Hepatocyte (in vitro differentiated cells): ENCODE measurements around the gene STK17B. TPM values are rescaled to one million over a fixed set of nuclear protein-coding genes. Genes with fewer than 3 reads are reported as not detected.

Experiments used
- DNase-seq: peaks from one replicate; pipeline ENCODE4 v3.0.0-alpha.2; 2016; ENCODE audit warnings: low spot score
- H2AFZ ChIP-seq: fragments of 200-600 bp; sonication (generic); 2 replicates; pipeline ENCODE4 v1.6.0; 2016; ENCODE audit warnings: antibody characterized with exemption, mild to moderate bottlenecking
- H3K27ac ChIP-seq: fragments of 200-600 bp; sonication (generic); 2 replicates; pipeline ENCODE4 v1.5.1; 2016; ENCODE audit warnings: mild to moderate bottlenecking
- H3K27me3 ChIP-seq: fragments of 200-600 bp; sonication (generic); 2 replicates; pipeline ENCODE4 v1.6.1; 2016
- H3K36me3 ChIP-seq: fragments of 200-600 bp; sonication (generic); replicated peaks from 2 replicates; pipeline ENCODE4 v1.5.1; 2016; ENCODE audit warnings: low read depth; ENCODE audit not compliant: insufficient read depth
- H3K4me1 ChIP-seq: fragments of 200-600 bp; sonication (generic); 2 replicates; pipeline ENCODE4 v1.5.1; 2016; ENCODE audit warnings: mild to moderate bottlenecking, moderate library complexity; ENCODE audit not compliant: insufficient read depth
- H3K4me2 ChIP-seq: fragments of 200-600 bp; sonication (generic); 2 replicates; pipeline ENCODE4 v1.6.0; 2016
- H3K4me3 ChIP-seq: fragments of 200-600 bp; sonication (generic); 2 replicates; pipeline ENCODE4 v1.5.1; 2016; ENCODE audit warnings: mild to moderate bottlenecking
- H3K79me2 ChIP-seq: fragments of 200-600 bp; sonication (generic); 2 replicates; pipeline ENCODE4 v1.6.0; 2017; ENCODE audit warnings: mild to moderate bottlenecking
- H3K9me2 ChIP-seq: fragments of 200-600 bp; sonication (generic); replicated peaks from 2 replicates; pipeline ENCODE4 v1.6.0; 2017; ENCODE audit warnings: mild to moderate bottlenecking; ENCODE audit not compliant: insufficient read depth
- H3K9me3 ChIP-seq: fragments of 200-600 bp; sonication (generic); 2 replicates; pipeline ENCODE4 v1.5.1; 2016; ENCODE audit warnings: low read depth, mild to moderate bottlenecking
- H4K20me1 ChIP-seq: fragments of 200-600 bp; sonication (generic); 2 replicates; pipeline ENCODE4 v1.6.0; 2016; ENCODE audit warnings: mild to moderate bottlenecking; ENCODE audit not compliant: insufficient read depth, poor library complexity, severe bottlenecking
- EZH2 ChIP-seq: fragments of 200-600 bp; sonication (generic); IDR thresholded peaks from 2 replicates; pipeline ENCODE4 v1.6.1; 2016; ENCODE audit warnings: antibody characterized with exemption, mild to moderate bottlenecking, borderline replicate concordance
- EZH2phosphoT487 ChIP-seq: fragments of 200-600 bp; sonication (generic); IDR thresholded peaks from one replicate; pipeline ENCODE4 v1.6.1; 2018; ENCODE audit warnings: antibody characterized with exemption, mild to moderate bottlenecking, low read depth, moderate library complexity; ENCODE audit not compliant: unreplicated experiment, severe bottlenecking
- WGBS: methylation state at CpG from one replicate; pipeline ENCODE4 v1.1.6; 2016; ENCODE audit warnings: low lambda C conversion rate; ENCODE audit errors: missing lambda C conversion rate; 5-methylcytosine and 5-hydroxymethylcytosine counted together
- polyA plus RNA-seq: library from polyadenylated mRNA; unstranded; fragments of >200 nt; fragmentation: Nextera tagmentation; extraction: Ambion mirVana; gene quantifications from 2 replicates; pipeline ENCODE4 v1.2.1, GENCODE V29; 2016
- total RNA-seq: library from RNA; depleted of rRNA; stranded (reverse); fragments of >200 nt; gene quantifications from 2 replicates; pipeline ENCODE4 v1.2.3, GENCODE V29; 2014
- TF ChIP-seq, protein P1 (sequence below): fragments of 200-600 bp; sonication (generic); IDR thresholded peaks from 2 replicates; pipeline ENCODE4 v1.5.1; 2016; ENCODE audit warnings: antibody characterized with exemption, mild to moderate bottlenecking; ENCODE audit not compliant: poor library complexity

Gene STK17B
- total and polyA plus RNA-seq, 2 experiments from 2014 or later = 6.4 to 45.5 TPM

DNA sequence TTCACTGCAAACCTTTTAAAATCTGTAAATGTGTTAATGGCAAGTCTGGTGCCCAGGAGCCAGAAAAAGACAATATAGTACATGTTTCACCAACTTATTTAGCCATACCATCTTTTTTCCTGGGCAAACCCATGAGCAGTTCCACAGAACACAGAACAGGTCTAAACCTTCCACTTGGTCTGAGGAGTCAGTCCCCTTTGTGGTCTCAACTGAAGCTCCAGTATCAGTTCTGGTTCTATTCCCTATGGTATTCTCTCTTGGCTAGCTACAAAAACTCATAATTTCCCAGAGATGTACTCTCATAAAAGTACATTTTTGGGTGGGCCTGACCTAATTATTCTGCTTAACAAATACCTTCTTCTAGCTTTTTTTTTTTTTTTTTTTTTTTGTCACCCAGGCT is 31.2 kb downstream of the STK17B start:
- peaks cover 5% of the 10 kb centered on the region for H3K9me3 ChIP-seq
- H4K20me1 ChIP-seq = no peaks in the 10 kb centered on the region
- H3K4me3 ChIP-seq = no peak overlapping the region
- no peak overlapping the region for H3K4me2 ChIP-seq
- no peak overlapping the region for H2AFZ ChIP-seq
- no peak for TF ChIP-seq EZH2
- no peak for TF ChIP-seq EZH2phosphoT487
- TF ChIP-seq, protein P1, sequence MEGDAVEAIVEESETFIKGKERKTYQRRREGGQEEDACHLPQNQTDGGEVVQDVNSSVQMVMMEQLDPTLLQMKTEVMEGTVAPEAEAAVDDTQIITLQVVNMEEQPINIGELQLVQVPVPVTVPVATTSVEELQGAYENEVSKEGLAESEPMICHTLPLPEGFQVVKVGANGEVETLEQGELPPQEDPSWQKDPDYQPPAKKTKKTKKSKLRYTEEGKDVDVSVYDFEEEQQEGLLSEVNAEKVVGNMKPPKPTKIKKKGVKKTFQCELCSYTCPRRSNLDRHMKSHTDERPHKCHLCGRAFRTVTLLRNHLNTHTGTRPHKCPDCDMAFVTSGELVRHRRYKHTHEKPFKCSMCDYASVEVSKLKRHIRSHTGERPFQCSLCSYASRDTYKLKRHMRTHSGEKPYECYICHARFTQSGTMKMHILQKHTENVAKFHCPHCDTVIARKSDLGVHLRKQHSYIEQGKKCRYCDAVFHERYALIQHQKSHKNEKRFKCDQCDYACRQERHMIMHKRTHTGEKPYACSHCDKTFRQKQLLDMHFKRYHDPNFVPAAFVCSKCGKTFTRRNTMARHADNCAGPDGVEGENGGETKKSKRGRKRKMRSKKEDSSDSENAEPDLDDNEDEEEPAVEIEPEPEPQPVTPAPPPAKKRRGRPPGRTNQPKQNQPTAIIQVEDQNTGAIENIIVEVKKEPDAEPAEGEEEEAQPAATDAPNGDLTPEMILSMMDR = no peak
- H3K36me3 ChIP-seq = peaks cover 6% of the 10 kb centered on the region
- no peak for DNase-seq
- H3K27ac ChIP-seq = no peak overlapping the region
- no peaks in the 10 kb centered on the region for H3K9me2 ChIP-seq
- no peaks in the 10 kb centered on the region for H3K4me1 ChIP-seq
- no peaks in the 10 kb centered on the region for H3K27me3 ChIP-seq
- H3K79me2 ChIP-seq = no peaks in the 10 kb centered on the region

DNA sequence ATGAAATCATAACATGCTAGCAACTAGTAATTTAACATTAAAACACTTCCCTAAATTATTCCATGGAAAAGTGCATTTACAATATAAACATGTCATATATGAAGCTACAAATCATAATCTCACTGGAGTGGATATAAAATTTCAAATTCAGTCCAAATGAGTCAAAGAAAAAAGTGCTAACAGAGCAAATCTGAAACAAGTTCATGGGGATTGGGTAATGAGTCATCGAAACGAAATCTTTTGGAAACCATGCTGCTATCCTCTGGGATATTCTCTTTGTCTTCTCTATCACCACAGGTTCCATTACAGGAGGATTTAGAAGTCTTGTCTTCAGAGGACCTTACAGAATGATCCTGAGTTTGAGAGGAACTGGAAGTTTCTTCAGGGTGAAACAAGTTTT is 34.1 kb downstream of the STK17B start:
- Histone ChIP-seq H4K20me1 (no peaks in the 10 kb centered on the region), H3K4me2 (no peak overlapping the region), H3K27ac (no peak overlapping the region), H3K9me3 (peaks cover 15% of the 10 kb centered on the region), H3K36me3 (peaks cover 6% of the 10 kb centered on the region), H3K4me1 (no peaks in the 10 kb centered on the region), H3K4me3 (no peak overlapping the region), H2AFZ (no peak overlapping the region), H3K9me2 (no peaks in the 10 kb centered on the region), H3K27me3 (no peaks in the 10 kb centered on the region), H3K79me2 (no peaks in the 10 kb centered on the region)
- TF ChIP-seq, protein P1 = no peak
- TF ChIP-seq EZH2phosphoT487 = no peak
- no peak for TF ChIP-seq EZH2
- WGBS = 91% methylated on average over 2 of the region's 2 CpGs
- no peak for DNase-seq

DNA sequence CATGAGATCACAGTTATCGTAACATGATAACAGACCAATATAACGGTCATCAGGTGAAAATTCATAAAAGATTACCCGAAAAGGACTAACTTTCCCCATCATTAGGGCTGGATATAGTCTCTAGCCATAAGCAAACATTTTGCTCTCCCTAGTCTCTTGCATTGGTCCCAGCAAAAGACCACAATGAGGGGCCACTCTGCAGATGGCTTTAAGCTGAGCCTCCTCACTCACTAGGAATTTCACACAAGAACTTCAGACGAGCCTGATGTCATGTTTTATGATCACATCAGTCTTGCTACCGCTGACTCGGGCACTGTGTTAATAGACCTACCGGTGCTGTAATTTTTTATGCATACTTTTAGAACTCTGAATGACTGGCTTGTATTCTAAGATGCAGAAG is 35.2 kb downstream of the STK17B start:
- no peaks in the 10 kb centered on the region for H3K27me3 ChIP-seq
- H3K4me1 ChIP-seq = no peaks in the 10 kb centered on the region
- H3K27ac ChIP-seq = no peak overlapping the region
- H3K4me2 ChIP-seq = no peak overlapping the region
- H2AFZ ChIP-seq = no peak overlapping the region
- peaks cover 20% of the 10 kb centered on the region for H3K9me3 ChIP-seq
- no peaks in the 10 kb centered on the region for H4K20me1 ChIP-seq
- no peaks in the 10 kb centered on the region for H3K79me2 ChIP-seq
- H3K36me3 ChIP-seq = peaks cover 6% of the 10 kb centered on the region
- no peaks in the 10 kb centered on the region for H3K9me2 ChIP-seq
- no peak for DNase-seq
- TF ChIP-seq EZH2phosphoT487 = no peak
- TF ChIP-seq, protein P1 = no peak
- no peak for TF ChIP-seq EZH2
- WGBS = 93% methylated on average over 7 of the region's 7 CpGs
- H3K4me3 ChIP-seq = no peak overlapping the region
